A549 (cell line): Measurements from ENCODE around the gene TMEM8B. TPM values are rescaled to one million over a fixed set of nuclear protein-coding genes. Genes with fewer than 3 reads are reported as not detected.

ENCODE experiments used
- ATAC-seq, 2 experiments: fragments of 200-7000 bp in 1 of 2; fragments of >200 bp in 1 of 2; cut with Nextera tagmentation in 1 of 2; cut with Tn5 transposase in 1 of 2; 3 replicates each; pipeline versions ENCODE4 v1.8.0 to v1.9.1; 2018 to 2020; ENCODE audit warnings: mild to moderate bottlenecking in 1 of 2, moderate library complexity in 1 of 2
- CTCF ChIA-PET: fragments of 300-600 bp; sonication (Branson Sonifier 250); formaldehyde crosslinking; extraction: SDS; loops from one replicate; lab custom pipeline; 2021; ENCODE audit warnings: antibody characterized with exemption, inconsistent platforms; lab: Yijun Ruan, JAX
- POLR2A ChIA-PET: fragments of 350-600 bp; formaldehyde crosslinking; extraction: SDS; loops from one replicate; lab custom pipeline; 2021; ENCODE audit warnings: antibody characterized with exemption, inconsistent platforms; lab: Yijun Ruan, JAX
- DNase-seq, 2 experiments: peaks; one replicate each; pipeline versions ENCODE4 v3.0.0 to v3.0.0-alpha.2; 2011 to 2016; ENCODE audit warnings: low read depth in 1 of 2, low spot score in 1 of 2
- FAIRE-seq: peaks from 2 replicates; lab custom pipeline; 2011; peaks lifted over from hg19 to GRCh38; lab: Jason Lieb, UNC
- H3K27ac ChIP-seq, 2 experiments: fragments of >200 bp; sonication (Bioruptor Twin); formaldehyde crosslinking; 3 replicates each; pipeline ENCODE4 v1.5.1; 2016 to 2017
- H3K4me1 ChIP-seq: fragments of >200 bp; sonication (Bioruptor Twin); formaldehyde crosslinking; 3 replicates; pipeline ENCODE4 v1.6.1; 2016
- H3K4me2 ChIP-seq: fragments of >200 bp; sonication (Bioruptor Twin); formaldehyde crosslinking; 3 replicates; pipeline ENCODE4 v1.6.1; 2016
- H3K4me3 ChIP-seq: fragments of >200 bp; sonication (Bioruptor Twin); formaldehyde crosslinking; 3 replicates; pipeline ENCODE4 v1.5.1; 2016
- H3K9me3 ChIP-seq: fragments of >200 bp; sonication (Bioruptor Twin); formaldehyde crosslinking; 3 replicates; pipeline ENCODE4 v1.6.1; 2016
- CHD2 ChIP-seq: fragments of 150-350 bp; IDR thresholded peaks from 2 replicates; pipeline ENCODE4 v1.6.1; 2014; ENCODE audit warnings: low read length; ENCODE audit not compliant: partially characterized antibody
- EHMT2 ChIP-seq: fragments of 200-600 bp; sonication (generic); IDR thresholded peaks from 2 replicates; pipeline ENCODE4 v1.6.1; 2016; ENCODE audit warnings: antibody characterized with exemption, low read depth, mild to moderate bottlenecking, moderate library complexity
- FOSB ChIP-seq: fragments of 250-450 bp; sonication (Bioruptor Pico); IDR thresholded peaks from 2 replicates; pipeline ENCODE4 v1.5.0; 2020; ENCODE audit warnings: mild to moderate bottlenecking, moderate library complexity
- FOSL2 ChIP-seq, 2 experiments: fragments of 450-650 bp in 1 of 2; fragments of >200 bp in 1 of 2; sonication (Bioruptor Twin) in 1 of 2; formaldehyde crosslinking; IDR thresholded peaks; 2 replicates each; pipeline versions ENCODE4 v1.5.0 to v1.6.1; 2016 to 2020; ENCODE audit warnings: mild to moderate bottlenecking in 1 of 2, moderate library complexity in 1 of 2
- HEYL ChIP-seq: fragments of 250-450 bp; sonication (Bioruptor Pico); IDR thresholded peaks from 2 replicates; pipeline ENCODE4 v1.8.0; 2021; ENCODE audit warnings: mild to moderate bottlenecking, moderate library complexity
- JUN ChIP-seq, 2 experiments: fragments of >200 bp; sonication (Bioruptor Twin); formaldehyde crosslinking; IDR thresholded peaks; 2 replicates in 1 of 2; 3 replicates in 1 of 2; pipeline ENCODE4 v1.6.1; 2016 to 2017
- JUNB ChIP-seq: fragments of >200 bp; sonication (Bioruptor Twin); formaldehyde crosslinking; IDR thresholded peaks from 2 replicates; pipeline ENCODE4 v1.6.1; 2016
- MYC ChIP-seq: IDR thresholded peaks from 2 replicates; pipeline ENCODE4 v1.6.1; 2012; ENCODE audit warnings: mild to moderate bottlenecking, inconsistent platforms, low read length, improper control_type of control experiment, borderline replicate concordance
- RAD21 ChIP-seq, 2 experiments: fragments of >200 bp in 1 of 2; sonication (Bioruptor Twin) in 1 of 2; formaldehyde crosslinking in 1 of 2; IDR thresholded peaks in 1 of 2; conservative IDR thresholded peaks in 1 of 2; 2 replicates in 1 of 2; 3 replicates in 1 of 2; pipeline ENCODE4 v1.6.1; 2012 to 2018; ENCODE audit warnings: inconsistent platforms in 1 of 2
- RNF2 ChIP-seq: fragments of 200-600 bp; sonication (generic); IDR thresholded peaks from 2 replicates; pipeline ENCODE4 v1.6.1; 2016; ENCODE audit warnings: low read depth, mild to moderate bottlenecking, antibody characterized with exemption, moderate library complexity, borderline replicate concordance
- SMC3 ChIP-seq: fragments of >200 bp; sonication (Bioruptor Twin); formaldehyde crosslinking; IDR thresholded peaks from 3 replicates; pipeline ENCODE4 v1.6.1; 2018; ENCODE audit warnings: inconsistent platforms
- TP53 ChIP-seq: fragments of 250-450 bp; sonication (Bioruptor Pico); IDR thresholded peaks from 2 replicates; pipeline ENCODE4 v1.5.0; 2021; ENCODE audit warnings: mild to moderate bottlenecking, moderate library complexity
- ZFP36 ChIP-seq: fragments of 450-650 bp; IDR thresholded peaks from 2 replicates; pipeline ENCODE4 v1.6.1; 2014; ENCODE audit warnings: borderline replicate concordance; ENCODE audit not compliant: partially characterized antibody
- WGBS: methylation state at CpG from one replicate; pipeline ENCODE4 v1.1.6; 2017; ENCODE audit errors: missing lambda C conversion rate; 5-methylcytosine and 5-hydroxymethylcytosine counted together
- polyA plus RNA-seq, 4 experiments: library from polyadenylated mRNA; depleted of rRNA in 3 of 4; stranded (reverse); fragments of >200 nt; fragmentation: RNase III in 1 of 4; extraction: RNeasy Plus Mini Kit Qiagen cat#74134 plus additional on column Dnase treatment in 1 of 4; gene quantifications; 2 replicates in 3 of 4; 3 replicates in 1 of 4; pipeline ENCODE4 v1.2.3, GENCODE V29; 2011 to 2017
- TF ChIP-seq, protein P1 (sequence below): fragments of >200 bp; sonication (Bioruptor Twin); formaldehyde crosslinking; IDR thresholded peaks from 3 replicates; pipeline ENCODE4 v1.5.1; 2016
- TF ChIP-seq, protein P2 (sequence below): fragments of 150-350 bp; IDR thresholded peaks from 2 replicates; pipeline ENCODE4 v1.6.1; 2014; ENCODE audit warnings: low read depth, mild to moderate bottlenecking, low read length
- TF ChIP-seq, protein P3 (sequence below): fragments of 450-650 bp; IDR thresholded peaks from 2 replicates; pipeline ENCODE4 v1.6.1; 2014; ENCODE audit warnings: antibody characterized with exemption
- TF ChIP-seq, protein P4 (sequence below): fragments of >200 bp; sonication (Bioruptor Twin); formaldehyde crosslinking; IDR thresholded peaks from 2 replicates; pipeline ENCODE4 v1.6.1; 2016

The TMEM8B gene
- polyA plus RNA-seq, 2 of the 4 experiments (the other 2 are of a cell fraction) = 1.8 to 2.2 TPM

DNA sequence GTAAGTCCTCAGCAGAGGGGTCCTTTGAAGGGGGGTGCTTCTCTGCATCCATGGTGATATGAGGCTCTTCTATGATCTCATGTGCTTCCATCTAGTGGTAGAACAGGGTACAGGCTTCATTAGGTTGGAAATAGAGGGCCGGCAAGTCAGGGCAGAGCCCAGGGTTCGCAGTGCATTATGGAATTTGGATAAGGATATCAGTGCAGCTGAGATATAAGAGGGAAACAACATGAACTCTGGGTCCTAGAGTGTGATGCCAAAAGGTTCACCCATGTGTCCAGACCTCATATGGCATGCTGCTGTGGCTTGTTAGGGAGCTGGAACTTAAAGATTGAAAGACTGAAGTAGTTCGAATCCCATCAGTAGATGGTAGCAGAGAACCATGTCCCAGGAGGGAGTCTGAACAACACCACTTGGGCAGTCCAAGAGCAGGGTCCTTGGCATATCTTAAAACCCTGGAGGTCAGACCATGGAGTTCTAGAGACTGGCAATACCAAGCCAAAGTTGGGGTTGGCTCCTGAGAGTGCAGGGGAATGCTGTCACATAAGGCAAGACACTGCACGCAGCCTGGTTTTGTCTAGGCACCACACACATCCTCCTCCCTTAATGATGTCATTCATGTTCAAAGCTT lies 2.8 kb upstream of the TMEM8B start:
- Histone ChIP-seq H3K9me3 (no peaks in the 10 kb centered on the region), H3K4me3 (no peak overlapping the region), H3K4me1 (peaks cover 4% of the 10 kb centered on the region; the same call in 2 of the 3 replicates)
- peak; percentile 41 to 72; a peak in 5 of 6 replicates for ATAC-seq
- peak; percentile 40 to 66 for DNase-seq
- WGBS = 37% methylated on average over 4 of the region's 4 CpGs
- FAIRE-seq = no peak
- TF ChIP-seq FOSB (CRISPR knock-in tag) = no peak
- TF ChIP-seq MYC = no peak
- TF ChIP-seq EHMT2 = no peak
- peak; percentile 61 for TF ChIP-seq SMC3
- TF ChIP-seq RAD21 (conservative IDR thresholded peaks at IDR 0.05 in 1 of 2, IDR thresholded peaks at IDR 0.05 in 1 of 2) = peak; percentile 41 to 63
- no peak for TF ChIP-seq CHD2
- TF ChIP-seq, protein P1, sequence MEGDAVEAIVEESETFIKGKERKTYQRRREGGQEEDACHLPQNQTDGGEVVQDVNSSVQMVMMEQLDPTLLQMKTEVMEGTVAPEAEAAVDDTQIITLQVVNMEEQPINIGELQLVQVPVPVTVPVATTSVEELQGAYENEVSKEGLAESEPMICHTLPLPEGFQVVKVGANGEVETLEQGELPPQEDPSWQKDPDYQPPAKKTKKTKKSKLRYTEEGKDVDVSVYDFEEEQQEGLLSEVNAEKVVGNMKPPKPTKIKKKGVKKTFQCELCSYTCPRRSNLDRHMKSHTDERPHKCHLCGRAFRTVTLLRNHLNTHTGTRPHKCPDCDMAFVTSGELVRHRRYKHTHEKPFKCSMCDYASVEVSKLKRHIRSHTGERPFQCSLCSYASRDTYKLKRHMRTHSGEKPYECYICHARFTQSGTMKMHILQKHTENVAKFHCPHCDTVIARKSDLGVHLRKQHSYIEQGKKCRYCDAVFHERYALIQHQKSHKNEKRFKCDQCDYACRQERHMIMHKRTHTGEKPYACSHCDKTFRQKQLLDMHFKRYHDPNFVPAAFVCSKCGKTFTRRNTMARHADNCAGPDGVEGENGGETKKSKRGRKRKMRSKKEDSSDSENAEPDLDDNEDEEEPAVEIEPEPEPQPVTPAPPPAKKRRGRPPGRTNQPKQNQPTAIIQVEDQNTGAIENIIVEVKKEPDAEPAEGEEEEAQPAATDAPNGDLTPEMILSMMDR = peak; percentile 67
- TF ChIP-seq HEYL (CRISPR knock-in tag) = no peak
- TF ChIP-seq, all 56 proteins: peak for 3
- peak overlapping the region; percentile 43 to 75; a peak in 5 of 6 replicates for H3K27ac ChIP-seq
- CTCF ChIA-PET = interaction anchor here (0.6 to 5.6 kb wide), 39 partner anchors 12 to 198 kb away, joined by 3 to 59 read pairs (median 5); partner anchors contain the start of genes HINT2, NPR2, SPAAR and SPAG8
- peak overlapping the region; percentile 40; the same call in 1 of the 3 replicates for H3K4me2 ChIP-seq
- POLR2A ChIA-PET = interaction anchor here (0.8 to 1.0 kb wide), 2 partner anchors 12 to 56 kb away, joined by 3 read pairs; partner anchors contain the start of gene HINT2

DNA sequence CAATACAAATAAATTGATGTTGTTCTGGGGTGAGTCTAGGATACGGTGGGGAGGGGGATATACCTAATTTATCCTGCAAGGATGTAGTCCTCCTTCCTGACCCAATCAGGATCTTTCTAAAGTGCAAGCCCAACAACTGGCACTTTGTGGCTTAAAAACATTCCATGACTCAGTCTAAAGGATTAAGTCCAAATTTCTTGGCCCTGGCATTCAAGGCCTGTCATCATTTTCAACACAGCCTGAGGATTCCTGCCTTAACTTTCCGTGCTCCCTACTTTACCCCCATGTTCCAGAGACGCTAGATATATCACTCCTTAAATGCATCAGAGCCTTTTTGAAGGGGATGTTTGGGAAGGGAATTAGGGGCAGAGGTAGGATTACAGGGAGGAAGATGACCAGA lies 1.5 kb upstream of the TMEM8B start:
- Histone ChIP-seq H3K27ac (no peak overlapping the region), H3K4me1 (peaks cover 4% of the 10 kb centered on the region; the same call in 2 of the 3 replicates), H3K4me3 (no peak overlapping the region), H3K9me3 (no peaks in the 10 kb centered on the region), H3K4me2 (no peak overlapping the region)
- POLR2A ChIA-PET = interaction anchor here (0.6 kb wide), 1 partner anchor 78 kb away, joined by 3 read pairs; the partner anchor contains the start of gene HRCT1
- CTCF ChIA-PET = interaction anchor here (1.6 to 5.6 kb wide), 9 partner anchors 11 to 75 kb away, joined by 5 to 59 read pairs (median 19); partner anchors contain the start of genes HINT2, NPR2 and SPAG8
- TF ChIP-seq, protein P2, sequence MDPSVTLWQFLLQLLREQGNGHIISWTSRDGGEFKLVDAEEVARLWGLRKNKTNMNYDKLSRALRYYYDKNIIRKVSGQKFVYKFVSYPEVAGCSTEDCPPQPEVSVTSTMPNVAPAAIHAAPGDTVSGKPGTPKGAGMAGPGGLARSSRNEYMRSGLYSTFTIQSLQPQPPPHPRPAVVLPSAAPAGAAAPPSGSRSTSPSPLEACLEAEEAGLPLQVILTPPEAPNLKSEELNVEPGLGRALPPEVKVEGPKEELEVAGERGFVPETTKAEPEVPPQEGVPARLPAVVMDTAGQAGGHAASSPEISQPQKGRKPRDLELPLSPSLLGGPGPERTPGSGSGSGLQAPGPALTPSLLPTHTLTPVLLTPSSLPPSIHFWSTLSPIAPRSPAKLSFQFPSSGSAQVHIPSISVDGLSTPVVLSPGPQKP = no peak
- no peak for TF ChIP-seq RNF2
- no peak for TF ChIP-seq FOSL2 (IDR thresholded peaks at IDR 0.05)
- no peak for TF ChIP-seq FOSL2 (CRISPR knock-in tag; IDR thresholded peaks at IDR 0.05)
- TF ChIP-seq MYC = no peak
- TF ChIP-seq HEYL (CRISPR knock-in tag) = no peak
- no peak for TF ChIP-seq JUN (IDR thresholded peaks at IDR 0.05)
- no peak for TF ChIP-seq JUNB
- TF ChIP-seq TP53 (CRISPR knock-in tag) = no peak
- TF ChIP-seq, protein P3, sequence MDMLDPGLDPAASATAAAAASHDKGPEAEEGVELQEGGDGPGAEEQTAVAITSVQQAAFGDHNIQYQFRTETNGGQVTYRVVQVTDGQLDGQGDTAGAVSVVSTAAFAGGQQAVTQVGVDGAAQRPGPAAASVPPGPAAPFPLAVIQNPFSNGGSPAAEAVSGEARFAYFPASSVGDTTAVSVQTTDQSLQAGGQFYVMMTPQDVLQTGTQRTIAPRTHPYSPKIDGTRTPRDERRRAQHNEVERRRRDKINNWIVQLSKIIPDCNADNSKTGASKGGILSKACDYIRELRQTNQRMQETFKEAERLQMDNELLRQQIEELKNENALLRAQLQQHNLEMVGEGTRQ = no peak
- TF ChIP-seq, protein P4, sequence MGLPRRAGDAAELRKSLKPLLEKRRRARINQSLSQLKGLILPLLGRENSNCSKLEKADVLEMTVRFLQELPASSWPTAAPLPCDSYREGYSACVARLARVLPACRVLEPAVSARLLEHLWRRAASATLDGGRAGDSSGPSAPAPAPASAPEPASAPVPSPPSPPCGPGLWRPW = no peak
- TF ChIP-seq, protein P1 = no peak
- TF ChIP-seq ZFP36 = no peak
- 88% methylated on average over 3 of the region's 3 CpGs for WGBS
- no peak for FAIRE-seq
- no peak for ATAC-seq
- no peak for DNase-seq
